HG03097 (cell line): Measurements from ENCODE around the gene APPL2.
A peak's percentile ranks its signal among the peaks of the same experiment; 100 is the strongest.

Experiments used
- ATAC-seq: cut with Tn5 transposase; IDR thresholded peaks from one replicate; pipeline ENCODE4 v1.9.1; 2021; ENCODE audit not compliant: unreplicated experiment, low FRiP score

Gene APPL2, protein sequence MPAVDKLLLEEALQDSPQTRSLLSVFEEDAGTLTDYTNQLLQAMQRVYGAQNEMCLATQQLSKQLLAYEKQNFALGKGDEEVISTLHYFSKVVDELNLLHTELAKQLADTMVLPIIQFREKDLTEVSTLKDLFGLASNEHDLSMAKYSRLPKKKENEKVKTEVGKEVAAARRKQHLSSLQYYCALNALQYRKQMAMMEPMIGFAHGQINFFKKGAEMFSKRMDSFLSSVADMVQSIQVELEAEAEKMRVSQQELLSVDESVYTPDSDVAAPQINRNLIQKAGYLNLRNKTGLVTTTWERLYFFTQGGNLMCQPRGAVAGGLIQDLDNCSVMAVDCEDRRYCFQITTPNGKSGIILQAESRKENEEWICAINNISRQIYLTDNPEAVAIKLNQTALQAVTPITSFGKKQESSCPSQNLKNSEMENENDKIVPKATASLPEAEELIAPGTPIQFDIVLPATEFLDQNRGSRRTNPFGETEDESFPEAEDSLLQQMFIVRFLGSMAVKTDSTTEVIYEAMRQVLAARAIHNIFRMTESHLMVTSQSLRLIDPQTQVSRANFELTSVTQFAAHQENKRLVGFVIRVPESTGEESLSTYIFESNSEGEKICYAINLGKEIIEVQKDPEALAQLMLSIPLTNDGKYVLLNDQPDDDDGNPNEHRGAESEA

DNA sequence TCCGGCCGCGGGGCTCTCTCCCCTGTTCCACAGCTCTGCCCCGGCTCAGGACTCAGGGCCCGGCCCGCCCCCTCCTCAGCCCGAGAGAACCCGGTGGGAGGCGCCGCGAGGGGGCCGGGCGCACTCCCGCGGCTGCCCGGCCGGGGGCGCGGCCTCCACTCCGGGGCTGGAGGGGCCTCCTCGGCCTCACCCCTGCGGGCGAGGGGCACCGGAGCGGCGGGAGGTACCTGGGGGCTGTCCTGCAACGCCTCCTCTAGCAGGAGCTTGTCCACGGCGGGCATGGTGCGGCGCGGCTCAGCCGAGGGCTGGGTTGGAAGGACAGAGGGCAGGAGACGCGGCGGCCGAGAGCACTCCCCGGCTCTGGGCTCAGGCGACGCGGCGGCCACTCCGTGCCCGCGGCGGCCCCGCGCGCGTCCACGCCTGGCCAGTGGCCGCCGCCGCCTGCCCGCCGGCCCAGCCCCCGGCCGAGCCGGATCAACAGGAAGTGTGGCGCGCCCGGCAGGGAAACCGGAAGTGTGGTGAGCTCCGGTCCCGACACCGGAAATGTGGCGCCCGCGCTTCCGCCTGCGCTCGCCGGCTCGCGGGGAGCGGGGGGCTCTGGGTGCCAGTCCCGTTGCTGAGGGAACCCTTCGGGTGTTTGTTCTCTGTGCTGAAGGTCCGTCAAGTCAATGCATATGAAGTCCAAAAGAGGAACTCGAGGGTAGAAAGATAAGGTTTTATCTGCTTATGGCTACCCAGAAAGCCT is at the start of gene APPL2:
Gene APPL2 (minus strand): TSS at position 443 of the 745 bp plus-strand sequence. CDS start 162 bp downstream, at position 281.
- peak; percentile 66 for ATAC-seq

DNA sequence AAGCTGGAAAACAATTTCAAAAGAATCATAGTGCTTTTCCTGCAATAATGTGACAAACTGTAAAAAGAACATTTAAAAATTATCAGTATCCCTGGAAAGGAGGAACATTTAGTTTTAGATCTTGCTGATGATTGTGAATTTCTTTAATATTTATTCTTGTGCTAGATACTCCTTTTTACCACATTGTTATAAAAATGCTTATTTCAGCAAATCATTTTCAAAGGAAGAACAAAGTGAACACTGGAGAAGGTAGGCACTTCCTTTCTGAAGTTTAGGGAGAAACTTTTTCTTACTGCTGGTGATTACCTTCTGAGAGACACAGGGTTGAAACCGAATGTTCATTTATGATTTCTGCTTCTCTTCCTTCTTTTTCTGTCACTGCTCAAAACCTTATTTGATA is 49.4 kb upstream of the APPL2 start:
- ATAC-seq, result no peak

DNA sequence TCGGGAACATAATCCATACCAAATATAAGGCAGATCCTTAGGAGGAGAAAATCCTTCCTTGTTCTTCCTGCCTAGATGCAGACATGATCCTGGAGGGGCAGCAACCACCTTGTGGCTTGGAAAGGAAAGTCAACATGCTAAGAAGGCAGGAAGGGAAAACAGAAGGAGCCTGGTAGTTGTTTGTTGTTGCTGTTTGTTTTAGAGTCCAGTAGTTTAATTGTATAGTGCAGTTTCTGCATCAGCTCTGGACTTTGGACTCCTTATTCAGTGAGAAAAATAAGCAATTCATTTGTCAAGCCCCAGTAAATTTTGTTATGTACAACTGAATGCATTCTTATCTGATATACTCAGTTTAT is 45.7 kb upstream of the APPL2 start:
- ATAC-seq, result no peak

DNA sequence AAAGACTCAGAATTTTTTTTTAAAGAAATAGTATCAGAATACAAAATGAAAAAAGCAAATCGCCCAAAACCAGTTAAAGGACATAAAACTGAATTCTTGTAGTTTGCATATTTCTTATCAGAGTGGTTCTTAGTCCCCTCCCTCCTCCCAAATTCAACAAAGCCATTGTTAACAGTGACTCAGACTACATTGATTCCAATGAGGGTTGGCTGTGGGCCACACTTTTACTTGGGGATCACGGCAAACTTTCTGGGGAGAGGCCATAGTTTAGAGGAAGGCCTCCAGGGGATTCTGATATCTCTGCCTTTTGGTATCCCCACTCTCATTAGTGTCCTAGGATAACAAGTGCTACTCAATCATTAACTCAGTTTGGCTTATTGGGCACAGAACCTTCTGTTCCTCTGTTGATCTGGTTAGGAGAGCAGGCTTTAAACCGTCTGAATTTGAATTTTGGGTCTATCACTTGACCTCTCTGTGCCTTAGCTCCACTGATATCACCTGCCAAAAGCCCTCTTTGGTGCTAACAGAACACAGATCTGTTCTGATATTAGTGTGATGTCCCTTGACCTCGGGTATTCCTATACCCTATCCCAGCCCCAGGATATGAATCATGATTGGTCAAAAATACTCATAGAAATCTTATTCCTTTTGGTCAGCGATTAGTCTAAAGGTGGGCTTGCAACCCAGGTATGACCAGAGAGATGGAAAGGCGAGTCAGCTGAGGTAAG is 45.2 kb upstream of the APPL2 start:
- ATAC-seq, result no peak

DNA sequence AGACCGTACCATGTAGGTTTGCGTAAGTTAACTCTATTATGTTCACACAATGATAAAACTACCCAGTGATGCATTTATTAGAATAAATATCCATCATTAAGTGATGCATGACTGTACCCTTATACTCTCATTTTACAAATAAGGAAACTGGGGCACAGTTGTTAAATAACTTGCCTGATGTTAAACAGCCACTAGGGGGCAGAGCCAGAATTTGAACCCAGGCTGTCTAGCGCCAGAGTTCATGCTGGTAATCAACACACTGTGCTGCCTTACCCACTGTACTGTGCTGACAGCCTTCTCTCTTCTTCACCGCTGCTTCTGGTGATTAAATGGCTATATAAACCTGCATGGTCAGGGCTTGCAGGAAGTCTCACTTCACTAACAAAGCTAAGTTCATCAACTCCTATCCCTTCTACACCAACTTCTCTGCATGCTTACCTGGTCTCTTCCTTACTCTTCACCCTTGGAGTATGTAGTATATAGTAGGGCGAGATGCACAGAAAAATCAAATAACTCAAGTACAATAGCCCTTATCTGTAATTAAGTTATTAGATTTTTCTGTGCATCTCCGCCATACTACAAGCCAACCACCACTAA is 43.6 kb upstream of the APPL2 start:
- ATAC-seq, result no peak

DNA sequence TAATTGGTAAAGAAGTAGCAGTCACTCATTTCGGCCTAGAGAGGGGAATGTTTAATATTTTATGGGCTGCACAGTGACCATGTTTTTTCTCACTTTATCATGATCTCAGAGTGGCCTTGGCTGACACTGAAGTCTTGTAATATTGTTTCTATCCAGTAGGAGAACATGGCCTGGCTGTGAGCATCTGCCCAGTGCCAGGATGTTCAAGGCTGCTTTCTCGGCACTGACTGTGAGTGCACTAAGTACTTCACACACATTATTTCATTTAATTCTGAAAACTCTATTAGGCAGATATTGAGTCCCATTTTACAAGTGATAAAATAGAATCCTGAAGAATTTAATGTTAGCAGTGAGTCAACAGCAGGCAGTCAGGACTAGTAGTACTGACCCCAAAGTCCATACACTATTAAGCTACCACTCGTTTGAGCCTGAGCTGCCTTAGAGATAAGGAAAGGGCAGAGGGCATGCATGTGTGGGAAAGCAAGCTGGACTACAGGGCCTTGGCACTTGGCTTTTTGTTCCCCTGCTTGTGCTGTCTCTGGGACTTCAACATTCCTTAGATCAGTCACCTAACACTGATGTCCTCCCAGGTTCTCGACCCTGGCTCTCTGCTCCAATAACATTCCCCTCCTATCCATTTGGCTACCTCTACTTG is 42.2 kb upstream of the APPL2 start:
- ATAC-seq, result no peak

DNA sequence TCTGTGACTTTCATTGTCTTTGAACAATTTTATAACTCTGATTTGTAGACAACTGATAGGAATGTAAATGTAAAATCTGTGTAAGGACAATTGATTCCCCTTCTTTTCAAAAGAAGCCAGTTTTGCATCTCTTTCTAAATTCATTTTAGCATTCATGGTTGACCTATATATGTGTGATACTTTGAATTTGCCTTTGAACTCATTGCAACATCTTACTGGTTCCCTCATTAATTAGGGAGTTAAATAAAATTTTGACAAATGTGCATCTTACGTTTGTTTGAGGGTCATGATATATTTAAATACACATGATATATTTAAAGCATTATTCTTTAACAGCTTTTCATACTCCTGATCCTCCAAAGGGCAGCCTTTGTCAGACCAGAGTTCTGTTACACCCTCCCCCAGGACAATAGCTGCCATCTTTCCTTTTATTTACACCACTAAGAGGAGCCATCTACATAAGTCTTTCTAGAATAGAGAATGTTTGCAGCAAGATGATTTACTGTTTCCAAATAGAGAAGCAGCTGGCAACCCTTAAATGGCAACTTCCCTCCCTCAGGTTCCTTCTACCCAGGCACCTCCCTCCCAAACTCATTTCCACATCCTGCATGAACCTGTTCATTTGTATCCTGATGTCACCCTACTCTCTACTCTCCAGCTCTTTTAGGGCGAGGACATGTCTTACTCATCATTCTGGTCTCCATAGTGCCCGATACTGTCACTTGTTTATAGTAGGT is 40.2 kb upstream of the APPL2 start:
- ATAC-seq, result no peak

DNA sequence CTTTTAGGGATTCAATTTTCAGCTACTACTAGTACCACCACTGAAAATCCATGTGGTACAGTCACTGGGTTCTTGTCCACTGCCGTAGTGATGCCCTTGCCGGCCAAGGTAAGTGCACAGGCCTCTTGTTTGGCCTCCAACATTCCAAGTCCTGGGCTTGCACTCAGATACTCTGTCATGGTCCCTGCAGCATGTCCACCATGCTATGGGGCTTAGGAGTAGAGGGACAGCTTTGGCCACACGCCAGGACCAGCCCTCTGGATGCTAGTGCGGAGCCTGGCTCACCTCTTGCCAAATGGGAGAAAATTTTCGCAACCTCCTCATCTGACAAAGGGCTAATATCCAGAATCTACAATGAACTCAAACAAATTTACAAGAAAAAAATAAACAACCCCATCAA is 38.6 kb upstream of the APPL2 start:
- no peak for ATAC-seq

DNA sequence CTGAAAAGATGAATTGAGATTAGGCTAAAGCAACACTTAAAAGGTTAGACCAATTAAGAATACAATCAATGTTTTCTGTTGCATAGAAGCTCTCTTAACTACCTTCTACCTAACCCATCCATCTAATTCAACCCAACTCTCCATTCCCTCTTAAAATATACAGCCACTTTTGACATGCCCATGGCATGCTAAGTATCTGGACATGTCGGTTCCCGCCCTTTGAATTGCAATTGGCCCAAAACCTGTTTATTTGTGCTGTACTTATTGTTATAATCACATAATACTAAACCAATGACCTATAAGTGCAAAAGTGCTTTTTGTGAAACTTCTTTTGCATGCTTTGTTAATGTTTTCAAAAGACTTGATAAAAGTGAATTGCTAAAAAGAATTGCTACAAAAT is 37.6 kb upstream of the APPL2 start:
- no peak for ATAC-seq

DNA sequence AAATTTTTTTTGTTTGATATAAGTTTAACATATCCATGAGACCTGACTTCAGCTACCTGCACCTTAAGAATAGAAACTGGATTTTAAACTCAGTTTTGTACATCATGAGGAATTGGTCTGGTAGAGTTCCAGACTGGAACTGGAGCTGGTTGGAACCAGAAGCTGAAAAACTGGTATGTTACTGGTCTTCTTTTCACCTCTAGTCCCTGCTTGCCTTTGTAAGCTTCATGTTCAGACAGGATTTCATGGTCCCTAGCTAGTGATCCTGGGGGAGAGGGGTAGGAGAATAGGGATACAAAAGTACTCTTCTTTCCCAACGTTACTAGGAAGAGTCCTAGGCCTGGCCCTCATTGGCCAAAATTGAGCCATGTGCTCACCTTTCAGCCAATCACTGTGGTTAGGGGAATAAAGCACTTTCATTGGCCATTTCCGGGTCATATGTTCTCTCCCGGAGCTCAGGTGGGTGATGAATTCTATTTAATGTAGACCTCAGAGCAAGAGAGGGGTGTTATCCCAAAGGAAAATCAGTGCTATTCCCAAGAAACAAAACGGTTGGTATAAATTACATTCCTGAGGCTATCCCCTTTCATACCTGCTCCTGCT is 36.9 kb upstream of the APPL2 start:
- no peak for ATAC-seq

DNA sequence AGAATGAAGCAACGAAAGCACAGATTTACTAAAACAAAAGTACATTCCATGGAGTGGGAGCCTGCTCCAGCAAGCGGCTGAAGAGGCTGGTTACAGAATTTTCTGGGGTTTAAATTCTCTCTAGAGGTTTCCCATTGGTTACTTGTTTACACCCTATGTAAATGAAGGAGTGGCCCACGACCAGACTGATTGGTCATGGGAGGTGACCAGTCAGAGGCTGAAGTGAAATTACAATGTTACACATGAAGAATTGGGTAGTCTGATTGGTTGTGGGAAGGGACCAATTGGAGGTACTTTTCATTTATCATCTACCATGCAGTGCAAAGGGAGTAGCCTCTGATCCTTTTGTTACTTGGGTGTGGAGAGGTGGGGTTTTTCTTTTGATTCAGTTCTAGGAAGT is 36.2 kb upstream of the APPL2 start:
- no peak for ATAC-seq

DNA sequence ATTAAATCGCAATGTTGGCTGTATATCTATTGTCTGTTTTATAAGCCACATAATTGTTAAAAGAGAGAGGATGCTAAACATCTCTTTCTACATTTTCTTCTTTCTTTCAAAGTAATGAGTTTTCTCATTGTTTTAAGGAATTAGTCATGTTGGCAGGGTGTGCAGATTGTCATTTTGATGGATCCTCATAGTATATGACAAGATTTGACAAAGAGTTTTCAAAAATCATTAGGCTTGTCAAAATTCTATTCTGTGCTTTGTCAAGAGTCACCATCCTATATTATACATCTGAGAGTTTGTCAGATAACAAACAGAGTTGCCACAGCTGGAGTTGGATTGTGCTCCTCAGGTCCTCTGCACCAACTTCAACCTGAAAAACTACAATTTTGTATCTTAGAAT is 35.4 kb upstream of the APPL2 start:
- no peak for ATAC-seq

DNA sequence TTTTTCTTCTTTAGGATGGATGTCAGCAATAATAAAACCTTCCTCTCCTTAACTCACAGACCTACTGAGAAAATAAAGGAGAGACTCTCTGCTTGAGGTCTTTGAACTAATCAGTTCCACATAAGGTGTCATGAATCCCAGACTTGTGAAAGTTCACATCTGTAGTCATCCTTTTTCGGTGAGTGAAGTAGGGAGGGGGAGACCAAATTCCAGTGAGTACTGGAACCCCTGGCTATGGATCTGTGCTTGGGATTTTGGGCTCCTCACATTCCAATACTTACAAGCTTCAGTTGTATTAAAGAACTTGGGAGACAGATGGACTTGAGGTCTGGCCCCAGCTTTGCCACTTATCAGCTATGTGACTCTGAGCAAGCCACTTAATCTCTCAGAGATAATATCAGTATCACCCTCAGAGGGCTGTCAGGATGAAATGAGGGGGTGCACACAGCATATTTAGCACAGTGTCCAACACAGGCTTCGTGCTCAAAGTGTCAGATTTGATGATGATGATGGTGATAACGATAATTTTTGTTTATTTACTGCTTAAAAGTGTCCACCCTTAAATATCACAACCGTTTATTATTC is 34.8 kb upstream of the APPL2 start:
- ATAC-seq, result no peak

DNA sequence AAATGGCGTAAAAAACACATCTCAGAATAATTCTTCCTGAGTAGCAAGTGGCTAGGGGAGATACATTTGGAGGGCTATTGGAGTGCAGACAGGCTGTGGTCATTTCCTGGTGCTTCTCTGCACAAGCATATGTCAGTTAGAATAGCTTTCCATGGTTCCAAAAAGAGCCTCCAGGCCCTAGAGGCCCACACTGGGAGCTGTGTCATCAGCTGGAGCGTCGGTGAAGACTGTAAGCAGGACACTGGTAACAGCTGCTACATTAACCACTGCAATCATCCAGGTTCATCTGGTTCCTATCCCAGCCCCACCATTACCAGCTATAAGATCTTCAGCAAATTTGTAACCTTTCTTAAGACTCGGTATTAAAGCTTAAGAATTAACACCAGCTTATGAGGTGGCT is 31.7 kb upstream of the APPL2 start:
- no peak for ATAC-seq

DNA sequence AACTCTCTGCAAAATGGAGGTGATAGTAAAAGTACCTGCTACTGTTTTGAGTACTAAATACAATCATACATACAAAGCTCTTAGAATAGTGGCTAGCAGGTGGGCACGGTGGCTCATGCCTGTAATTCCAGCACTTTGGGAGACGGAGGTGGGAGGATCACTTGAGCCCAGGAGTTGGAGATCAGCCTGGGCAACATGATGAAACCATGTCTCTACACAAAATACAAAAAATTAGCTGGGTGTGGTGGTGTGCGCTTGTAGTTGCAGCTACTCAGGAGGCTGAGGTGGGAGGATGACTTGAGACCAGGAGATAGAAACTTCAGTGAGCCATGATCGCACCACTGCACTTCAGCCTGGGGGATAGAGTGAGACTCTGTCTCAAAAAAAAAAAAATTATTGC is 28.8 kb upstream of the APPL2 start:
- ATAC-seq, result no peak

DNA sequence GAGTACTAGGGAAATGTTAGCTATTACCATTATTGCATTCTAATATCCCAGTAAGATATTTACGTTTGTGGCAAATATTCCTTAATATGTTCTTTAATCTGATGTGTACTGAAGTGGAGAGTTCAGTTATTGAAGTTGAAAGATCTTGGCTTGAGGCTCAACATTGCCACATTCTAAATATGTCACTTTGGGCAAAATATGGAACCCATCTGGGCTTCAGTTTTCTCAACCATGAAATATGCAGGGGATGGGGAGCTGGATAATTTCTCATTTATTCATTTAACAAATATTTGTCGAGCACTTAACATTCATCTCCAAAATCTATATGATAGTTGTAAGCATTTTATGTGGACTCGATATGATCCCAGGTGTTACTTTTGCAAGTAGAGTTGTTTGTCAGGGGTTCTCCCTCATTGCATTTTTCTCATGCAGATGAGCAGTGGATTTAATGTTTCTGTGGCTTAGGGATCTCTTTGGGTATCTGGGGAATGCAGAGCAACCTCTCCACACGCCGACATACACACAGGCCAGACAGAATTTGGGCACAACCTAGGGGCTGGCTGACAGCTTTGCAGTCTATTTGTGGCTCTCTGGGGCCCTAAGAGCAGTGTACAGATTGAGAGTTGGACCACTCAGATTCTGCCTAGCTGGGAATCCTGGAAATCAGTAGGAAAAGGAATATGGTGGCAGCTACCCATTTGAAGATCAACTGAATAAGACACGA is 26.6 kb upstream of the APPL2 start:
- no peak for ATAC-seq

DNA sequence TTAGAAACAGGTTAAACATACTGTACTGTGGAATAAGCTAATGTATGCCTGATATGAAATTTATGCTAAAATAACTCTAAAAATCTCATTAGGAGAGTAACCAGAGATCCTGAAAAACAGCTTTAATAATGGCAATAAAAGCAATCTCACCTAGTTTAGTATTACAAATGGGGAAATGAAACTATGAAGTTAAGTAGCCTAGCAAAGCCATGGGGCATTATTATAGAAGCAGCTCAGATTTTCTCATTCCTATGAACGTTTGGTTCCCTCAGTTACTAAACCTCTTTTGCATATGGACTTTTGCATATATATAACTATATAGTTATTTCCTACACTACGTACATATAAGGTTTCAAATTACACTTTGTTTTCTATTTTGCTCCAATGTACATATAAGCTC is 25.0 kb upstream of the APPL2 start:
- no peak for ATAC-seq

DNA sequence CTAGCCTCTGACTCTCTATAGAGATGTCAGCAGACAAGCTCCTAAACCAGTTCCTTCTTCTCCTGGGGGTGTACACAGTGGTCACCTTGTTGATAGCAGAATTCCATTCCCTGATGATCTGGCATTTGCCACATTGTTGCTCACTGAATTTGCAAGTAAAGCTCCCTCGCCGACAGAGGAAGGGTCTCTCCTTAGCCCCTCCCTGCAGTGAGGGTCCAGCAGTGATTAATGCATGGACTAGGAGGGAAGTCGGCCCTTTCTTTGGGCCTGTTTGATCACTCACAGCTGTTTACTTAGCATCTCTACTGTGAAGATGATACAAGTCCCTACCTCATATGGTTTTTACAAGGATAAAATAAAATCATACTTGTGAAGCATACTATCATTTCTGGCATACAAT is 23.3 kb upstream of the APPL2 start:
- no peak for ATAC-seq
